Gastroesophageal sphincter (tissue), 4 donors: ENCODE measurements around the gene SERPINA1. TPM values are rescaled to one million over a fixed set of nuclear protein-coding genes. Genes with fewer than 3 reads are reported as not detected.

ENCODE experiments used
- ATAC-seq: fragments of 150-250 bp; one replicate; pipeline ENCODE4 v1.9.1; 2016; ENCODE audit warnings: mild to moderate bottlenecking, moderate library complexity
- H3K27ac ChIP-seq, 4 donors: fragments of 200-600 bp; sonication (generic) in 3 of 4; 1 replicate in 3 of 4; 2 replicates in 1 of 4; pipeline ENCODE4 v1.5.1; 2016 to 2019
- H3K27me3 ChIP-seq: fragments of 200-600 bp; sonication (generic); one replicate; pipeline ENCODE4 v1.5.1; 2019
- H3K36me3 ChIP-seq, 2 donors: fragments of 200-600 bp; sonication (generic); one replicate each; pipeline ENCODE4 v1.5.1; 2019; ENCODE audit warnings: control low read depth in 1 of 2
- H3K4me1 ChIP-seq, 3 donors: fragments of 200-600 bp; sonication (generic); 1 replicate in 2 of 3; 2 replicates in 1 of 3; pipeline ENCODE4 v1.5.1; 2016 to 2019; ENCODE audit warnings: control low read depth in 2 of 3
- H3K4me3 ChIP-seq, 2 donors: fragments of 200-600 bp; sonication (generic); one replicate each; pipeline ENCODE4 v1.5.1; 2019; ENCODE audit warnings: mild to moderate bottlenecking in 1 of 2, moderate library complexity in 1 of 2
- H3K9me3 ChIP-seq, 3 donors: fragments of 200-600 bp; sonication (generic); one replicate each; pipeline ENCODE4 v1.5.1; 2017 to 2019; ENCODE audit warnings: control low read depth in 2 of 3
- EP300 ChIP-seq: sonication (generic); formaldehyde crosslinking; IDR thresholded peaks from one replicate; pipeline ENCODE4 v1.6.1; 2017; ENCODE audit warnings: antibody characterized with exemption, mild to moderate bottlenecking
- POLR2A ChIP-seq, 2 donors: fragments of 450-650 bp; IDR thresholded peaks; one replicate each; pipeline ENCODE4 v1.6.1; 2017; ENCODE audit warnings: antibody characterized with exemption in 2 of 2, mild to moderate bottlenecking in 2 of 2, moderate library complexity in 1 of 2
- POLR2AphosphoS5 ChIP-seq: sonication (generic); formaldehyde crosslinking; IDR thresholded peaks from one replicate; pipeline ENCODE4 v1.6.1; 2017; ENCODE audit warnings: antibody characterized with exemption
- WGBS, 2 donors: methylation state at CpG; one replicate each; pipeline ENCODE4 v1.1.5; 2018; ENCODE audit warnings: low coverage in 1 of 2; 5-methylcytosine and 5-hydroxymethylcytosine counted together
- total RNA-seq, 4 donors: library from RNA; depleted of rRNA; stranded (reverse); fragments of >200 nt; gene quantifications; one replicate each; pipeline ENCODE4 v1.1.0, GENCODE V29; 2016
- TF ChIP-seq, protein P1 (sequence below), 4 experiments: fragments of 200-600 bp in 2 of 4; fragments of 450-650 bp in 2 of 4; sonication (generic) in 1 of 4; IDR thresholded peaks; one replicate each; pipeline ENCODE4 v1.5.1; 2017 to 2019; ENCODE audit warnings: antibody characterized with exemption in 4 of 4, mild to moderate bottlenecking in 2 of 4, moderate library complexity in 2 of 4

Gene SERPINA1
- 10 to 100 TPM in 2 of 4 donors, 1 to 10 TPM in 2; 1.7 to 22.1 (median 9.4) TPM for total RNA-seq

DNA sequence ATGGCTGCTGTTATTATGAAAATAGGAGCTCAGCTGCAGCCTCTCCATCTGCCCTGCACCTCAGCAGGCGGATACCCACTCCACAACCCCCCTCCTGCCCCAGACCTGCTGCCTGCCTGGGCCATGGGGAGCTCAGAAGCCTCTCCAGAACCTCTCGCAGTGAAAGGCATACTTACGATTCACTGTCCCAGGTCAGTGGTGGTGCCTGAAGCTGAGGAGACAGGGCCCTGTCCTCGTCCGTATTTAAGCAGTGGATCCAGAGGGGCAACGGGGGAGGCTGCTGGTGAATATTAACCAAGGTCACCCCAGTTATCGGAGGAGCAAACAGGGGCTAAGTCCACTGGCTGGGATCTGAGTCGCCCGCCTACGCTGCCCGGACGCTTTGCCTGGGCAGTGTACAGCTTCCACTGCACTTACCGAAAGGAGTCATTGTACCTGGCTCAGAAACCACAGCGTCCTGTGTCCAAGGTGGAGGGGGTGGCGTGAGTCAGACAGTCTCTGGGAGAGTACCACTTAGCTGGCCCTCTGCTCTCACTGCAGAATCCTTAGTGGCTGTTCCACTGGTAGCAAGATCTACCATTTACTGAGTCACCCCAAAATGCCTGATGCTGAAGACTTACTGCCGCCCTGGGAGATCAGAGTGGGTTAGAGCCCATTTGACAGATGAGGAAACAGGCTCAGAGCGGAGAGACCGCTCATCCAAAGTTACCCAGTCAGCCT, at the start of gene SERPINA1:
TSS of gene SERPINA1 (minus strand) at position 219 of the 720 bp plus-strand sequence. CDS start 5,365 bp downstream, outside the sequence.
- ATAC-seq = no peak
- H3K4me3 ChIP-seq = no peak within 1 kb of the TSS
- no peak within 1 kb of the TSS for H3K27ac ChIP-seq
- WGBS, 2 donors = 61% methylated on average over 5 of the region's 18 CpGs; no CpG with 5 or more reads in 1 of the 2 donors
- H3K9me3 ChIP-seq = no peaks in the 10 kb centered on the region
- peaks cover 0 to 18% (median 8%) of the 10 kb centered on the region in 3 donors for H3K4me1 ChIP-seq
- H3K27me3 ChIP-seq = peaks cover 10% of the 10 kb centered on the region
- TF ChIP-seq, protein P1, sequence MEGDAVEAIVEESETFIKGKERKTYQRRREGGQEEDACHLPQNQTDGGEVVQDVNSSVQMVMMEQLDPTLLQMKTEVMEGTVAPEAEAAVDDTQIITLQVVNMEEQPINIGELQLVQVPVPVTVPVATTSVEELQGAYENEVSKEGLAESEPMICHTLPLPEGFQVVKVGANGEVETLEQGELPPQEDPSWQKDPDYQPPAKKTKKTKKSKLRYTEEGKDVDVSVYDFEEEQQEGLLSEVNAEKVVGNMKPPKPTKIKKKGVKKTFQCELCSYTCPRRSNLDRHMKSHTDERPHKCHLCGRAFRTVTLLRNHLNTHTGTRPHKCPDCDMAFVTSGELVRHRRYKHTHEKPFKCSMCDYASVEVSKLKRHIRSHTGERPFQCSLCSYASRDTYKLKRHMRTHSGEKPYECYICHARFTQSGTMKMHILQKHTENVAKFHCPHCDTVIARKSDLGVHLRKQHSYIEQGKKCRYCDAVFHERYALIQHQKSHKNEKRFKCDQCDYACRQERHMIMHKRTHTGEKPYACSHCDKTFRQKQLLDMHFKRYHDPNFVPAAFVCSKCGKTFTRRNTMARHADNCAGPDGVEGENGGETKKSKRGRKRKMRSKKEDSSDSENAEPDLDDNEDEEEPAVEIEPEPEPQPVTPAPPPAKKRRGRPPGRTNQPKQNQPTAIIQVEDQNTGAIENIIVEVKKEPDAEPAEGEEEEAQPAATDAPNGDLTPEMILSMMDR (IDR thresholded peaks at IDR 0.05) = no peak
- TF ChIP-seq POLR2AphosphoS5 (no peak), POLR2A (IDR thresholded peaks at IDR 0.05) (no peak), EP300 (no peak)
- no peaks in the 10 kb centered on the region for H3K36me3 ChIP-seq

DNA sequence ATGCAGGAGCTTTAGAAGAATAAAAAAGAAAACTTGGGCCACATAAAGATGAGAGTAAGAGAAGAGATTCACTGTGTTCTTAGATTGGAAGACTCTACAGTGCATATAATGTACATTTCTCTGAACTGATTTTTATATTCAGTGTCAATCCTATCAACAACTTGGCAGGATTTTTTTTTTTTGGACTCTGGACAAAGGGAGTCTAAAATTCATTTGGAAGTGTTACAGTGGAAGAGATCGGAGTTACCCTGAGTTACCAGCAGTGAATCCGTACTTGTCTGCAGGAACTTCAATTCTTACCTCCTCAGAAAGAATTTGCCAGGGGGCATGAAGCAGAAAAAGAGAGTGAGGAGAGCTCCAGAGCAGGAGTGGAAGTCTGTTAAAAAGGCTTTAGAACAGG, 40.2 kb upstream of the SERPINA1 start:
- Histone ChIP-seq H3K27me3 (peaks cover 27% of the 10 kb centered on the region), H3K4me3 (no peak overlapping the region), H3K9me3 (peaks cover 0 to 8% (median 0%) of the 10 kb centered on the region in 3 donors), H3K27ac (no peak overlapping the region), H3K36me3 (no peaks in the 10 kb centered on the region), H3K4me1 (no peaks in the 10 kb centered on the region)
- TF ChIP-seq POLR2AphosphoS5 (no peak), POLR2A (IDR thresholded peaks at IDR 0.05) (no peak)
- no peak for ATAC-seq
- WGBS, 2 donors = 36 to 60% methylated on average over 1 to 2 of the region's 2 CpGs

DNA sequence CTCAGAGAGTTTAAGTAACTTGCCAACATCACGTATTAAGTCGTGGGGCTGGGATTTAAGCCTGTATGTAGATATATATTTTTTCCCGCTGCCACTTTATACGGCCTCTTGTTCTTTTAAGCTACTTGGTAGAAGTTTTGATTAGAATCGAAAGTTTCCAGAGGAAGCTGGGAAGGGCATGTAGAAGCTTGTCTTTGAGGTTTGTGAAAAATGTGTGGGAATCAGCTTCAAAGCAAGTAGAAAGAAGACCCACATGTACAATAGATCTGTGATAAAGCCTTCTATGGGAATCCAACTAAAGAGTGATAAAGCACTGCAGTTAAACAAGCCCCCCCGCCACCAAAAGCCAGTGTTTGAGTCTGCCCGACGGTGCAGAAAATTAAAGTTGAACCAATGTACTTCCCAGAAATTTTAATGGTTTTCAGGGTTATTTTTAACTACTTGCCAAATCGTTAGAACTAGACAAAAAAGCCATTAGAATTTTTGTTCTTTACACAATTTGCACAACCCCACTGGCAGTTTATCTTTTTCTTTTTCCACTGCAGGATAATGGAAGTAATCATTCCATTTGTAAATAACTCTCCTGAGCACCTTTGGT, 38.7 kb upstream of the SERPINA1 start:
- Histone ChIP-seq H3K27me3 (peaks cover 31% of the 10 kb centered on the region), H3K9me3 (peaks cover 0 to 8% (median 0%) of the 10 kb centered on the region in 3 donors), H3K4me3 (no peak overlapping the region), H3K4me1 (no peaks in the 10 kb centered on the region), H3K36me3 (no peaks in the 10 kb centered on the region), H3K27ac (no peak overlapping the region)
- 73 to 77% methylated on average over 9 of the region's 9 CpGs for WGBS, 2 donors
- no peak for ATAC-seq
- TF ChIP-seq POLR2A (IDR thresholded peaks at IDR 0.05) (no peak), POLR2AphosphoS5 (no peak), EP300 (no peak)
- TF ChIP-seq, protein P1 (IDR thresholded peaks at IDR 0.05) = no peak

DNA sequence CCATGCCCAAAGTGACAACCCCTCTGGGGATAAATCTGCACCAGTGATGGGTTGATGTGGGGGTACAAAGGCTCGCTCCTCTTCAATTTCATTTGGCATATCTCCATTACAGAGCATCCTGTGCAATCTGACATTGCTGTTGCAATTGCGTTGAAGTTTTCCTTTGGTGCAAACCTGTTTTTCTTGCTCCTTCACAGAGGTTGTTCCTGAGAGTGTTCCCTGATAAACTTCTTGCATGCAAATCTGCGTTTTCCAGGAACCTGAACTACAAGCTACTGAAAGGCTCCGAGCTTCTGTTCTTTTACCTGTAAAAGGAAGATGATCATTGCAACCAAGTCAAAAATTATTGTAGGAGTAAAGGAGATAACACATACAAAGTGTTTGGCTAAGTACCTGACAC, 38.1 kb upstream of the SERPINA1 start:
- H3K9me3 ChIP-seq = peaks cover 0 to 8% (median 0%) of the 10 kb centered on the region in 3 donors
- H3K27ac ChIP-seq = no peak overlapping the region
- no peak overlapping the region for H3K4me3 ChIP-seq
- H3K36me3 ChIP-seq = no peaks in the 10 kb centered on the region
- no peaks in the 10 kb centered on the region for H3K4me1 ChIP-seq
- peaks cover 31% of the 10 kb centered on the region for H3K27me3 ChIP-seq
- TF ChIP-seq, protein P1 (IDR thresholded peaks at IDR 0.05) = no peak
- no peak for TF ChIP-seq POLR2AphosphoS5
- TF ChIP-seq POLR2A (IDR thresholded peaks at IDR 0.05) = no peak
- TF ChIP-seq EP300 = no peak
- no peak for ATAC-seq
- 82% methylated on average over 3 to 4 of the region's 4 CpGs for WGBS, 2 donors

DNA sequence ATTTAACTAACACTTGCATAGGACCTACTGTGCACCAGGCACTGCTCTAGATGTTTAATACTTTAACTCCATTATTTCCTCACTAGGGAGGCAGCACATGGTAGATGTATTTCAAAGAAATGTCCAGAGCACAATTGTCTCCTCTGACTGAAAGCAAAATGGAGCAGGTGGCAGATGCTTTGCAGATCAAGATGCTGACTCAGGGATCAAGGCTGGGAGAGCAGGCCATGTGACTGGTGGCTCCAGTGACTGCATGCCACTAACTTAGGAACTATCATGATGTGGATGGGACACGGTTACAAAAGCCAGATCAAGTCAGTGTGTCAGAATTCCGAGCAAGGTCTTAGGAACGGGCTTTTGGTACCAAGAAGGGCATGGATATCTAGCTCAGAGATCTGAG, 36.0 kb upstream of the SERPINA1 start:
- 83% methylated on average over 1 to 3 of the region's 3 CpGs for WGBS, 2 donors
- TF ChIP-seq, protein P1 (IDR thresholded peaks at IDR 0.05) = no peak
- TF ChIP-seq POLR2AphosphoS5 (no peak), POLR2A (IDR thresholded peaks at IDR 0.05) (no peak), EP300 (no peak)
- no peak for ATAC-seq

More for the DNA sequence above, 36.0 kb upstream of the SERPINA1 start:
- Histone ChIP-seq H3K36me3 (no peaks in the 10 kb centered on the region), H3K27me3 (peaks cover 32% of the 10 kb centered on the region), H3K4me3 (no peak overlapping the region), H3K27ac (no peak overlapping the region), H3K4me1 (no peaks in the 10 kb centered on the region), H3K9me3 (peaks cover 0 to 4% (median 0%) of the 10 kb centered on the region in 3 donors)
